Heart left ventricle (tissue), 16 donors: ENCODE results near the gene NSFL1C. TPM values are rescaled to one million over a fixed set of nuclear protein-coding genes. Genes with fewer than 3 reads are reported as not detected.

ENCODE experiments used
- ATAC-seq, 4 donors: fragments of 200-7000 bp; cut with Tn5 transposase; one replicate each; pipeline ENCODE4 v1.9.1; 2020 to 2022; ENCODE audit warnings: moderate library complexity in 4 of 4, mild to moderate bottlenecking in 3 of 4, moderate number of reproducible peaks in 1 of 4
- DNase-seq, 5 donors: peaks; one replicate each; pipeline ENCODE4 v3.0.0-alpha.2; 2020
- H3K27ac ChIP-seq, 12 donors: fragments of 200-600 bp; sonication (generic) in 4 of 12; one replicate each; pipeline versions ENCODE4 v1.5.0 to v1.8.0; 2016 to 2022; ENCODE audit warnings: mild to moderate bottlenecking in 2 of 12
- H3K27me3 ChIP-seq, 9 donors: fragments of 200-600 bp; sonication (generic) in 2 of 9; one replicate each; pipeline versions ENCODE4 v1.5.1 to v1.8.0; 2016 to 2022; ENCODE audit warnings: mild to moderate bottlenecking in 3 of 9
- H3K36me3 ChIP-seq, 9 donors: fragments of 200-600 bp; sonication (generic) in 2 of 9; one replicate each; pipeline versions ENCODE4 v1.5.0 to v1.8.0; 2018 to 2022; ENCODE audit warnings: mild to moderate bottlenecking in 2 of 9
- H3K4me1 ChIP-seq, 12 donors: fragments of 200-600 bp; sonication (generic) in 4 of 12; one replicate each; pipeline versions ENCODE4 v1.5.0 to v1.8.0; 2016 to 2022; ENCODE audit warnings: mild to moderate bottlenecking in 3 of 12
- H3K4me3 ChIP-seq, 12 donors: fragments of 200-600 bp; sonication (generic) in 4 of 12; one replicate each; pipeline versions ENCODE4 v1.5.0 to v1.8.0; 2017 to 2022; ENCODE audit warnings: mild to moderate bottlenecking in 9 of 12, moderate library complexity in 4 of 12
- H3K9me3 ChIP-seq, 12 donors: fragments of 200-600 bp; sonication (generic) in 4 of 12; one replicate each; pipeline versions ENCODE4 v1.5.0 to v1.8.0; 2016 to 2022; ENCODE audit warnings: mild to moderate bottlenecking in 1 of 12
- POLR2A ChIP-seq, 2 donors: fragments of 450-650 bp; IDR thresholded peaks; one replicate each; pipeline ENCODE4 v1.6.1; 2017; ENCODE audit warnings: antibody characterized with exemption in 2 of 2, mild to moderate bottlenecking in 2 of 2, moderate library complexity in 2 of 2
- WGBS, 4 donors: extraction: QIAGEN DNeasy Blood & Tissue Kit in 2 of 4; methylation state at CpG; one replicate each; pipeline versions ENCODE4 v1.1.5 to v1.1.7; 2013 to 2018; 5-methylcytosine and 5-hydroxymethylcytosine counted together
- intact Hi-C, 10 donors: fragments of 100-400 bp; cut with DNase I; formaldehyde crosslinking; loops; one replicate each; pipeline versions ENCODE4 v1.11.1 to v1.14.2; 2022
- polyA plus RNA-seq, 2 donors: library from polyadenylated mRNA; stranded (reverse); fragments of 200-250 nt; gene quantifications; one replicate each; pipeline ENCODE4 v1.2.3, GENCODE V29; 2013
- total RNA-seq, 9 donors: library from RNA; depleted of rRNA in 2 of 9; stranded (reverse); fragments of >200 nt in 2 of 9; fragmentation: NEBNext Ultra II Directional in 3 of 9; extraction: Animal tissue kit (Norgen Biotek cat#: 25700) in 3 of 9; gene quantifications; one replicate each; pipeline versions ENCODE4 v1.1.0 to v1.2.4, GENCODE V29; 2016 to 2023
- TF ChIP-seq, protein P1 (sequence below), 12 donors: fragments of 200-600 bp; sonication (generic) in 4 of 12; IDR thresholded peaks; one replicate each; pipeline versions ENCODE4 v1.5.0 to v1.8.0; 2018 to 2022; ENCODE audit warnings: antibody characterized with exemption in 12 of 12, mild to moderate bottlenecking in 5 of 12
- donor health status: ischemic (EF 13 %, LVEDD 7.1; RV severe dilation, severe dysfunction).
- donor health status: healthy with polysubstance abuse.
- donor health status: DM: no; HTN: yes; CAD: no.
- donor health status: DM: no; HTN: no; CAD: no.
- donor health status: ischemic (EF 25% LVEDD 6.9; RV normal size, moderate dysfunction).
- donor health status: ischemic (EF 25% LVEDD 5.7; RV mildly dilated, moderate dysfunction).
- donor health status: healthy.
- donor health status: DM: yes; HTN: yes; CAD: no.
- donor health status: ischemic (EF 35%, LVEDD 5.7; RV mildly dilated, moderate dysfunction).
- donor health status: nonischemic (EF 11% LVEDD 7.7; RV severe dilation, severe dysfunction).
- donor health status: DM: yes; HTN: yes; CAD: no.
- donor health status: PGD.
- donor health status: ischemic (EF 29% LVEDD 5.4; RV normal size, mild dysfunction).
- donor health status: nonischemic (EF 23%, LVEDD 6.1; RV moderate dilation, normal function).

The NSFL1C gene
- total and polyA plus RNA-seq, 11 donors = 27.9 to 66.6 (median 55.8) TPM

DNA sequence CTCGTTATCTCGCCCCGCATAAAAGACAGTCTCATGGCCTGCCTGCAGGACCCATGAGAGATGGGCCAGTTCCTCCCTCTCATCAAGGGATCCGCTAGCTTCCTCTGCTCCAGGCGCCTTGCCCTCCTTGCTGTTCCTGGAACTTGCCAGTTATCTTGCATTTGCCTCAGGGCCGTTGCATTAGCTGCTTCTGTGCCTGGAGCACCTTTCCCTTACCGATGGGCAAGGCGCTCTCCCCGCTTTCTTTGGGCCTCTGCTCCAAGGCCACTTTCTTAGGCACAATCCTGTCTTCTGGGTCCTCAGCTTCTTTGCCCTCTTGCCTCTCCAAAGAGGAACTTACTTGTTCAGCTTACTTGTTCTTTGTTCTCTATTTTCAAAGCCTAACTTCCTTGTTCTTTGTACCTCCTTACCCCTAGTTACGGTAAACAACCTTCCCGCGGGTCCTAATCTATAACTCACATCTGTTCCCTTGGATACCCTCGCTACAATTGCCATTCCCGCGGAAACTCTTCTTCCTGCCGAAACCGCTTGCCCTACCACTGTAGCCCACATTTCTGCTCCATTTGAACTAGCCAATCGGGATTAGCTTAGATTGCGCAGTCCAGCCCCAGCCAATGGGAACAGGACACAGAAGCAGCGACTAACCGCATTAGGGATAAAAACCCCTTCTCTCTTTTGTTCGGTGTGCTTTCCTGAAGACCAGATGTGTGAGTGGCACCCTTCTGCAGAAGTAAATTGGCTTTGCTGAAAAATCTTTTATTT is 887 bp upstream of the NSFL1C start:
- Histone ChIP-seq H3K4me3 (peak overlapping the region in 9 of 12 donors; percentile 74 to 99 (median 94)), H3K36me3 (peaks cover 0 to 29% (median 14%) of the 10 kb centered on the region in 9 donors), H3K9me3 (no peaks in the 10 kb centered on the region), H3K27me3 (no peaks in the 10 kb centered on the region), H3K27ac (peak overlapping the region in 10 of 12 donors; percentile 2 to 96 (median 85)), H3K4me1 (peaks cover 5 to 76% (median 28%) of the 10 kb centered on the region in 12 donors)
- intact Hi-C loops = loop anchor here in 5 of 10 donors (2.0 to 10.0 kb wide), 5 partner anchors 75 to 663 kb away; partner anchors contain the start of genes PSMF1 (in 3 of the 5) and FKBP1A (in 2 of the 5)
- DNase-seq = peak in 1 of 5 donors; percentile 57
- no peak for TF ChIP-seq POLR2A (IDR thresholded peaks at IDR 0.05)
- TF ChIP-seq, protein P1, sequence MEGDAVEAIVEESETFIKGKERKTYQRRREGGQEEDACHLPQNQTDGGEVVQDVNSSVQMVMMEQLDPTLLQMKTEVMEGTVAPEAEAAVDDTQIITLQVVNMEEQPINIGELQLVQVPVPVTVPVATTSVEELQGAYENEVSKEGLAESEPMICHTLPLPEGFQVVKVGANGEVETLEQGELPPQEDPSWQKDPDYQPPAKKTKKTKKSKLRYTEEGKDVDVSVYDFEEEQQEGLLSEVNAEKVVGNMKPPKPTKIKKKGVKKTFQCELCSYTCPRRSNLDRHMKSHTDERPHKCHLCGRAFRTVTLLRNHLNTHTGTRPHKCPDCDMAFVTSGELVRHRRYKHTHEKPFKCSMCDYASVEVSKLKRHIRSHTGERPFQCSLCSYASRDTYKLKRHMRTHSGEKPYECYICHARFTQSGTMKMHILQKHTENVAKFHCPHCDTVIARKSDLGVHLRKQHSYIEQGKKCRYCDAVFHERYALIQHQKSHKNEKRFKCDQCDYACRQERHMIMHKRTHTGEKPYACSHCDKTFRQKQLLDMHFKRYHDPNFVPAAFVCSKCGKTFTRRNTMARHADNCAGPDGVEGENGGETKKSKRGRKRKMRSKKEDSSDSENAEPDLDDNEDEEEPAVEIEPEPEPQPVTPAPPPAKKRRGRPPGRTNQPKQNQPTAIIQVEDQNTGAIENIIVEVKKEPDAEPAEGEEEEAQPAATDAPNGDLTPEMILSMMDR (IDR thresholded peaks at IDR 0.05) = no peak
- 56 to 64% (median 63%) methylated on average over 22 of the region's 22 CpGs for WGBS, 4 donors
- ATAC-seq = peak in 3 of 4 donors; percentile 2 to 23 (median 8)

DNA sequence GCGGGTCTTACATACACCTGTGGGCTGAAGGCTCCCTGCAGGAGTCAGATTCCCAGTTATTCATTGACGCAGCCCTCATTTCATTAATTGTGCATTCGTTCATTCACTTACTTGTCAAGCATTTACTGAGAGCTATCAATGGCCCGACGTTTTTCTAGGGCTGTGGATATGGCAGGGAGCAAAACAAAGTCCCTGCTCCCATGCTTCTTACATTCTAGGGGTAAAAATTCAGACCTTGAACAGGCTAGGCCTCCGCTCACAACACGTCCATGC is 369 bp upstream of the NSFL1C start:
- ATAC-seq = no peak
- Histone ChIP-seq H3K27me3 (no peaks in the 10 kb centered on the region), H3K9me3 (no peaks in the 10 kb centered on the region), H3K4me1 (peaks cover 5 to 71% (median 28%) of the 10 kb centered on the region in 12 donors), H3K27ac (peak overlapping the region in 10 of 12 donors; percentile 2 to 96 (median 85)), H3K36me3 (peaks cover 0 to 34% (median 18%) of the 10 kb centered on the region in 9 donors), H3K4me3 (peak overlapping the region in 10 of 12 donors; percentile 74 to 99 (median 93))
- intact Hi-C loops = loop anchor here in 5 of 10 donors (2.0 to 10.0 kb wide), 5 partner anchors 75 to 662 kb away; partner anchors contain the start of genes PSMF1 (in 3 of the 5) and FKBP1A (in 2 of the 5)
- 3 to 5% (median 4%) methylated on average over 6 to 7 of the region's 7 CpGs for WGBS, 4 donors
- TF ChIP-seq, protein P1 (IDR thresholded peaks at IDR 0.05) = peak in 2 of 12 donors; percentile 7 to 27
- no peak for TF ChIP-seq POLR2A (IDR thresholded peaks at IDR 0.05)
- DNase-seq = no peak

DNA sequence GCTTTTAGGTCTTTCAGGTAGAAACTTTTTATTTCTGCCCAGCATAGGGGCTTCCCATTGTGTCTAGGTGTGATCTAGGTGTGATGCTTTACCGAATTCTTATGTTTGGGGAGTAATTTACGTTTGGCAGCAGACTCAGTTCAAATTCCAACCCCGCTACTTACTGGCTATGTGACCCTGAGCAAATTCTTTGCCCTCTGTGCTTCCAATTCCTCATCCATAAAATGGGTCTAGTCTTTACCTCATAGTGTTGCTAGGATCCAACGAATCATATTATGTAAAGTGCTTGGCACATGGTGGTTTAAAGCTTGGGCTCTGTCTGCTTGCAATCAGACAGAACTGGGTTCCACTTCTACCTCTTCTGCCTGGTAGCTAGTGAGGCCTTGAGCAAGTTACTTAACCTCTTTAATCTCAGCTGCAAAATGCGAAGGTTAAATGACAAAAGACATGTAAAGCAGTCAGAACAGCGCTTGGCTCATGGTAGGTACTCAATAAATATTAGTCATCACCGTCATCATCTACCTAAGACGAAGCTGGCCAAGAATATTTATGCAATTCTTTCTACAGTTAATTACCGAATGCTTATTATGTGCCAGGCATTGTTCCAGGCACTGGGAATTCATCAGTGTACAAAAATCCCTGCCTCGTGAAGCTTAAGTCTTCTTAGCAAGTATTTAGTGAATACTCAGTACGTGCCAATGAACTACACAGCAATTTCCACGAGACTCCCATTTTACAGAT is 1.0 kb downstream of the NSFL1C start:
- Histone ChIP-seq H3K9me3 (no peaks in the 10 kb centered on the region), H3K27me3 (no peaks in the 10 kb centered on the region), H3K4me1 (peaks cover 5 to 65% (median 28%) of the 10 kb centered on the region in 12 donors), H3K27ac (peak overlapping the region in 11 of 12 donors; percentile 83 to 96 (median 90)), H3K36me3 (peaks cover 0 to 48% (median 30%) of the 10 kb centered on the region in 9 donors), H3K4me3 (peak overlapping the region; percentile 73 to 99 (median 92))
- intact Hi-C loops = loop anchor here in 5 of 10 donors (2.0 to 10.0 kb wide), 5 partner anchors 73 to 661 kb away; partner anchors contain the start of genes PSMF1 (in 3 of the 5) and FKBP1A (in 2 of the 5)
- WGBS, 4 donors = 42 to 43% (median 43%) methylated on average over 12 of the region's 12 CpGs
- TF ChIP-seq POLR2A (IDR thresholded peaks at IDR 0.05) = no peak
- TF ChIP-seq, protein P1 (IDR thresholded peaks at IDR 0.05) = no peak
- DNase-seq (no peak), ATAC-seq (no peak)
